ENCODE measurements around the gene HMX2.

DNA sequence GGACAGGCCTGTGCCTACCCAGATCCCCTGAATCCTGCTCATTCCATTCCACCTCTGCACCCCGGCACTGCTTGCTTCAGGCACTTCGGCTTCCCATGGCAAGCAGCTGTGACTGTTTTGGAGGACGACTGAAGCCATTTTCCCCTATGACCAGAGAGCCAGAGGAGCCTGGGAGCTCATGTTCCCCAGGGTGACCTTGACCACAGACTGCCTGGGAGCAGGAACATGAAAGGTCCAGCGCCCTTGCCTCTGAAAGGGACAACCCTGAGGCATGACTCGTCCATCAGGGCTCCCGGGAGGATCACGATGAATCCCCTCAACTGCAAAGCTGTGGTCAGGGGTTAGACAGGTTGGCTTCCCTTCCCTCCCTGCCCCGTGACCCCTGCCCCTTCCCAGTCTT, 28.9 kb upstream of the HMX2 start:
- TF ChIP-seq, protein P1, sequence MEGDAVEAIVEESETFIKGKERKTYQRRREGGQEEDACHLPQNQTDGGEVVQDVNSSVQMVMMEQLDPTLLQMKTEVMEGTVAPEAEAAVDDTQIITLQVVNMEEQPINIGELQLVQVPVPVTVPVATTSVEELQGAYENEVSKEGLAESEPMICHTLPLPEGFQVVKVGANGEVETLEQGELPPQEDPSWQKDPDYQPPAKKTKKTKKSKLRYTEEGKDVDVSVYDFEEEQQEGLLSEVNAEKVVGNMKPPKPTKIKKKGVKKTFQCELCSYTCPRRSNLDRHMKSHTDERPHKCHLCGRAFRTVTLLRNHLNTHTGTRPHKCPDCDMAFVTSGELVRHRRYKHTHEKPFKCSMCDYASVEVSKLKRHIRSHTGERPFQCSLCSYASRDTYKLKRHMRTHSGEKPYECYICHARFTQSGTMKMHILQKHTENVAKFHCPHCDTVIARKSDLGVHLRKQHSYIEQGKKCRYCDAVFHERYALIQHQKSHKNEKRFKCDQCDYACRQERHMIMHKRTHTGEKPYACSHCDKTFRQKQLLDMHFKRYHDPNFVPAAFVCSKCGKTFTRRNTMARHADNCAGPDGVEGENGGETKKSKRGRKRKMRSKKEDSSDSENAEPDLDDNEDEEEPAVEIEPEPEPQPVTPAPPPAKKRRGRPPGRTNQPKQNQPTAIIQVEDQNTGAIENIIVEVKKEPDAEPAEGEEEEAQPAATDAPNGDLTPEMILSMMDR (IDR thresholded peaks at IDR 0.05; ENCODE audit: poor library complexity, severe bottlenecking), result no peak
- TF ChIP-seq EP300 (conservative IDR thresholded peaks at IDR 0.05; ENCODE audit: poor library complexity, severe bottlenecking) (no peak), EZH2 (IDR thresholded peaks at IDR 0.05; ENCODE audit: borderline replicate concordance, insufficient read depth, low read length, poor library complexity, severe bottlenecking) (no peak), POLR2AphosphoS5 (IDR thresholded peaks at IDR 0.05) (no peak)

Data from neural cell (in vitro differentiated cells).